ENCODE measurements around the gene EXOG.

EXOG gene

DNA sequence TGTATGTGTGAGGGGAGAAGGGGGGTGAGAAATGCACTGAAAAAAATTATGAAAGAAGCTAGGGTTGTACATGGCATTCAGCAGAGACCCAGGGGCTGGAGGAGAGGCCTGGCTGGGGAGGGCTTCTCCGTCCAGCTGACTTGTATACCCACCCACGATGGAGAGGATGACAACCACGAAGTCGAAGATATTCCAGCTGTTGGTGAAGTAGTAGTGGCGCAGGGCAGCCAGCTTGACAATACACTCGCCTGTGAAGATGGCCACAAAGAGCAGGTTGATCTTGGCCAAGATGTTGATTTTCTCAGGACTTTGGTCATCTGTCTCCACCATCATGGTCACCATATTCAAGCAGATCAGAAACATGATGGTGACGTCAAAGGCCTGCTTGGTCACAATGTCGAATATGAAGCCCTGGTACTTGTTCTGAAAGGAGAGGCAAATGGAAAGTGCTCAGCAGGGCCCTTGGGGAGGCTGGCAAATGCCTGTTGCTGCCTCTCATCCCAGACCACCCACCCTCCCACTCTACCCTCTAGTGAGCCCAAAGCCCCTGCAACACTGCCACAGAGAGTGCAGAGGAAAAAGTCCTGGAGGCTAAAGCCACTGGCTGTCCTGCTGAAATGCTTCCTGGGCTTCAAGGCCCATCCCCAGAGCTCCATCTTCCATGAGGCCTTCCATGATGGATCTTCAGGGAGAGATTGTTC, 58.1 kb downstream of the EXOG start:
- H3K4me1 ChIP-seq (ENCODE audit: low read depth, poor library complexity, severe bottlenecking), result no peaks in the 10 kb centered on the region
- H4K20me1 ChIP-seq (ENCODE audit: insufficient read depth), result no peaks in the 10 kb centered on the region
- H3K27me3 ChIP-seq (ENCODE audit: insufficient read depth, low read depth), result no peaks in the 10 kb centered on the region
- H3K4me2 ChIP-seq, result no peak overlapping the region
- H3K27ac ChIP-seq, result no peak overlapping the region
- H2AFZ ChIP-seq (ENCODE audit: low read depth), result no peak overlapping the region
- no peak overlapping the region for H3K4me3 ChIP-seq (IDR thresholded peaks at IDR 0.05; ENCODE audit: insufficient read depth, low read depth, low read length)
- no peaks in the 10 kb centered on the region for H3K79me2 ChIP-seq (ENCODE audit: insufficient read depth, low read depth)
- H3K9ac ChIP-seq, result no peak overlapping the region
- H3K36me3 ChIP-seq (ENCODE audit: insufficient read depth), result no peaks in the 10 kb centered on the region
- TF ChIP-seq, protein P1, sequence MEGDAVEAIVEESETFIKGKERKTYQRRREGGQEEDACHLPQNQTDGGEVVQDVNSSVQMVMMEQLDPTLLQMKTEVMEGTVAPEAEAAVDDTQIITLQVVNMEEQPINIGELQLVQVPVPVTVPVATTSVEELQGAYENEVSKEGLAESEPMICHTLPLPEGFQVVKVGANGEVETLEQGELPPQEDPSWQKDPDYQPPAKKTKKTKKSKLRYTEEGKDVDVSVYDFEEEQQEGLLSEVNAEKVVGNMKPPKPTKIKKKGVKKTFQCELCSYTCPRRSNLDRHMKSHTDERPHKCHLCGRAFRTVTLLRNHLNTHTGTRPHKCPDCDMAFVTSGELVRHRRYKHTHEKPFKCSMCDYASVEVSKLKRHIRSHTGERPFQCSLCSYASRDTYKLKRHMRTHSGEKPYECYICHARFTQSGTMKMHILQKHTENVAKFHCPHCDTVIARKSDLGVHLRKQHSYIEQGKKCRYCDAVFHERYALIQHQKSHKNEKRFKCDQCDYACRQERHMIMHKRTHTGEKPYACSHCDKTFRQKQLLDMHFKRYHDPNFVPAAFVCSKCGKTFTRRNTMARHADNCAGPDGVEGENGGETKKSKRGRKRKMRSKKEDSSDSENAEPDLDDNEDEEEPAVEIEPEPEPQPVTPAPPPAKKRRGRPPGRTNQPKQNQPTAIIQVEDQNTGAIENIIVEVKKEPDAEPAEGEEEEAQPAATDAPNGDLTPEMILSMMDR (conservative IDR thresholded peaks at IDR 0.05; ENCODE audit: low read depth, low read length), result no peak

DNA sequence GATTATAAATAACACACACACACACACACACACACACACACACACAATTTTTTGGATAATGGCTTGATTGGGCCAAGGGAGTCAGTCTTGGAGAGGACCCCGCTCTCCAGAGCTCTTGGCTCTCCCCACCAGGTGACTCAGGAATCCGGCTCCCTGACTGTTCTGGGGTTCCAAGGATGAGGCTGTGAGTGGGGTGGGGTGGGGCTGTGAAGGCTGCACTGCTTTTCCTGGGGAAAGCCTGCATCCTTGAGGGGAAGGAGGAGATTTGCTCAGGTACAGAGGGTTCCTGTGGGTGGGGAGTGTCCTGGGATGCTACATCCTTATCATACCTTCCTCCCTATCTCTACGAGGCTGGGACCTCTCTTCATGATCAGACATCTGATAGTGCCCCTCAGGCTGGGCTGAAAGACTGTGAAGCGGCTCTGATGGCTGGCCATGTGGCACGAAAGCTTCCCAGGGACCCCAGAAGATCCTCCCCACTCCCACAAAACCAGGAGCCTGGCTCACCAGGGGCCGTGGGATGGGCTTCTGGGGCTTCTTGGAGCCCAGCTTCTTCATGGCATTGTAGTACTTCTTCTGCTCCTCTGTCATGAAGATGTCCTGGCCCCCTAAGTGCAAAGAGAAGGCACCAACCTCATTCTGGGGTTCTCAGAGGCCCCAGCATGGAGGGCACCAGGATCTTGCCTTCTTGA, 59.2 kb downstream of the EXOG start:
- Histone ChIP-seq H4K20me1 (ENCODE audit: insufficient read depth) (no peaks in the 10 kb centered on the region), H3K79me2 (ENCODE audit: insufficient read depth, low read depth) (no peaks in the 10 kb centered on the region), H3K4me1 (ENCODE audit: low read depth, poor library complexity, severe bottlenecking) (no peaks in the 10 kb centered on the region), H3K27me3 (ENCODE audit: insufficient read depth, low read depth) (no peaks in the 10 kb centered on the region), H2AFZ (ENCODE audit: low read depth) (no peak overlapping the region), H3K9ac (no peak overlapping the region), H3K4me2 (no peak overlapping the region), H3K27ac (no peak overlapping the region), H3K36me3 (ENCODE audit: insufficient read depth) (no peaks in the 10 kb centered on the region), H3K4me3 (IDR thresholded peaks at IDR 0.05; ENCODE audit: insufficient read depth, low read depth, low read length) (no peak overlapping the region)
- TF ChIP-seq, protein P1 (conservative IDR thresholded peaks at IDR 0.05; ENCODE audit: low read depth, low read length), result no peak

- Histone ChIP-seq H3K27me3 (ENCODE audit: insufficient read depth, low read depth) (no peaks in the 10 kb centered on the region), H3K4me1 (ENCODE audit: low read depth, poor library complexity, severe bottlenecking) (no peaks in the 10 kb centered on the region), H3K79me2 (ENCODE audit: insufficient read depth, low read depth) (no peaks in the 10 kb centered on the region), H2AFZ (ENCODE audit: low read depth) (no peak overlapping the region), H3K9ac (no peak overlapping the region), H3K36me3 (ENCODE audit: insufficient read depth) (no peaks in the 10 kb centered on the region), H3K4me2 (no peak overlapping the region), H3K27ac (no peak overlapping the region), H4K20me1 (ENCODE audit: insufficient read depth) (no peaks in the 10 kb centered on the region), H3K4me3 (IDR thresholded peaks at IDR 0.05; ENCODE audit: insufficient read depth, low read depth, low read length) (no peak overlapping the region)
- TF ChIP-seq, protein P1 (conservative IDR thresholded peaks at IDR 0.05; ENCODE audit: low read depth, low read length), result no peak
Observed at GRCh38 chr3:38555926-38556325, 59.8 kb downstream of the EXOG start.

- no peak overlapping the region for H3K4me2 ChIP-seq
- H3K9ac ChIP-seq, result no peak overlapping the region
- H3K4me1 ChIP-seq (ENCODE audit: low read depth, poor library complexity, severe bottlenecking), result no peaks in the 10 kb centered on the region
- no peaks in the 10 kb centered on the region for H3K36me3 ChIP-seq (ENCODE audit: insufficient read depth)
- H3K79me2 ChIP-seq (ENCODE audit: insufficient read depth, low read depth), result no peaks in the 10 kb centered on the region
- no peak overlapping the region for H2AFZ ChIP-seq (ENCODE audit: low read depth)
- no peaks in the 10 kb centered on the region for H3K27me3 ChIP-seq (ENCODE audit: insufficient read depth, low read depth)
- H4K20me1 ChIP-seq (ENCODE audit: insufficient read depth), result no peaks in the 10 kb centered on the region
- H3K27ac ChIP-seq, result no peak overlapping the region
- no peak overlapping the region for H3K4me3 ChIP-seq (IDR thresholded peaks at IDR 0.05; ENCODE audit: insufficient read depth, low read depth, low read length)
- TF ChIP-seq, protein P1 (conservative IDR thresholded peaks at IDR 0.05; ENCODE audit: low read depth, low read length), result no peak
Observed at GRCh38 chr3:38556640-38557358, 60.7 kb downstream of the EXOG start.

Data from KMS-11 (cell line).